RWPE1 (cell line): ENCODE data around the gene DDX24.

Experiments
- CTCF ChIA-PET: fragments of 350-600 bp; sonication (Branson Sonifier 250); formaldehyde crosslinking; extraction: SDS; loops from one replicate; lab custom pipeline; 2021; lab: Yijun Ruan, JAX
- POLR2A ChIA-PET: fragments of 400-600 bp; formaldehyde crosslinking; extraction: SDS; loops from one replicate; lab custom pipeline; 2020; ENCODE audit warnings: antibody characterized with exemption; ENCODE audit not compliant: low non-redundant PET; lab: Yijun Ruan, JAX
- DNase-seq: peaks from one replicate; pipeline ENCODE4 v3.0.0; 2012; ENCODE audit warnings: low spot score
- H3K27ac ChIP-seq: fragments of 450-650 bp; 2 replicates; pipeline ENCODE4 v1.5.1; 2017
- CTCF ChIP-seq: fragments of 450-650 bp; conservative IDR thresholded peaks from 2 replicates; pipeline ENCODE4 v1.5.1; 2017; ENCODE audit warnings: low read depth, mild to moderate bottlenecking

The DDX24 gene

GRCh38 chr14:94004015-94004414 is 77.0 kb downstream of the DDX24 start:
- ChIA-PET POLR2A (no interaction called here), CTCF (interaction anchor here (0.6 to 1.8 kb wide), 3 partner anchors 9 to 64 kb away, joined by 3 to 6 read pairs (median 3); no protein-coding TSS in a partner anchor)
- no peak for TF ChIP-seq CTCF
- no peak for DNase-seq
- no peak overlapping the region for H3K27ac ChIP-seq

GRCh38 chr14:94003397-94003796 is 77.6 kb downstream of the DDX24 start:
- DNase-seq: no peak
- TF ChIP-seq CTCF: no peak
- POLR2A ChIA-PET: no interaction called here
- CTCF ChIA-PET: interaction anchor here (0.6 to 1.8 kb wide), 4 partner anchors 9 to 1709 kb away, joined by 3 to 6 read pairs (median 3); no protein-coding TSS in a partner anchor
- H3K27ac ChIP-seq: no peak overlapping the region

GRCh38 chr14:94001501-94002396 is 79.3 kb downstream of the DDX24 start:
- DNase-seq: peak; percentile 67
- peak; percentile 93 for TF ChIP-seq CTCF
- POLR2A ChIA-PET: interaction anchor here (0.9 kb wide), 1 partner anchor 62 kb away, joined by 3 read pairs; no protein-coding TSS in a partner anchor
- CTCF ChIA-PET: interaction anchor here (0.6 to 3.6 kb wide), 8 partner anchors 16 to 347 kb away, joined by 3 to 39 read pairs (median 4); no protein-coding TSS in a partner anchor
- no peak overlapping the region for H3K27ac ChIP-seq

GRCh38 chr14:94001016-94001415 is 80.0 kb downstream of the DDX24 start:
- no peak for DNase-seq
- CTCF ChIA-PET: interaction anchor here (0.6 to 3.6 kb wide), 6 partner anchors 33 to 346 kb away, joined by 3 to 39 read pairs (median 3); no protein-coding TSS in a partner anchor
- H3K27ac ChIP-seq: no peak overlapping the region
- no peak for TF ChIP-seq CTCF
- POLR2A ChIA-PET: interaction anchor here (0.9 kb wide), 1 partner anchor 62 kb away, joined by 3 read pairs; no protein-coding TSS in a partner anchor

- POLR2A ChIA-PET: no interaction called here
- DNase-seq: no peak
- CTCF ChIA-PET: interaction anchor here (0.9 to 3.6 kb wide), 2 partner anchors 34 to 60 kb away, joined by 3 to 39 read pairs; no protein-coding TSS in a partner anchor
- TF ChIP-seq CTCF: no peak
- no peak overlapping the region for H3K27ac ChIP-seq
Measured at GRCh38 chr14:94000267-94000666, 80.7 kb downstream of the DDX24 start.

GRCh38 chr14:93999573-93999972 is 81.4 kb downstream of the DDX24 start:
- no peak for DNase-seq
- H3K27ac ChIP-seq: no peak overlapping the region
- CTCF ChIA-PET: interaction anchor here (0.6 to 3.6 kb wide), 2 partner anchors 59 to 236 kb away, joined by 3 to 39 read pairs; no protein-coding TSS in a partner anchor
- no peak for TF ChIP-seq CTCF
- POLR2A ChIA-PET: no interaction called here
